SKM-1 treated with dmso at 0.1 percent for 144 hours (cell line): Measurements from ENCODE around the gene CCAR1.
"Not testable (repeated sequence)": the region's sequence is repeated elsewhere in the genome, so short reads cannot be mapped to it uniquely, and the experiment has no call there.

Source experiments
- DNase-seq: peaks from one replicate; lab custom pipeline; 2025; ENCODE audit not compliant: unreplicated experiment; lab: John Stamatoyannopoulos, UW

Gene CCAR1

GRCh38 chr10:68759223-68759863 is 38.3 kb downstream of the CCAR1 start:
- no peak for DNase-seq

- DNase-seq: no peak
These were observed 38.9 kb downstream of the CCAR1 start for GRCh38 chr10:68759967-68760366.

- not testable (repeated sequence) for DNase-seq
These were observed 46.4 kb downstream of the CCAR1 start for GRCh38 chr10:68767407-68767806.

GRCh38 chr10:68781613-68782574 is 60.9 kb downstream of the CCAR1 start:
- no peak for DNase-seq

GRCh38 chr10:68784476-68784875 is 63.4 kb downstream of the CCAR1 start:
- DNase-seq: no peak

GRCh38 chr10:68787813-68788212 is 66.8 kb downstream of the CCAR1 start:
- no peak for DNase-seq

- DNase-seq: no peak
These were observed 69.4 kb downstream of the CCAR1 start for GRCh38 chr10:68790476-68790875.

- no peak for DNase-seq
These were observed 71.1 kb downstream of the CCAR1 start for GRCh38 chr10:68792115-68792514.

GRCh38 chr10:68795886-68796532 is 75.0 kb downstream of the CCAR1 start:
- DNase-seq: no peak

- DNase-seq: no peak
These were observed 75.6 kb downstream of the CCAR1 start for GRCh38 chr10:68796605-68797004.

- DNase-seq: no peak
These were observed 79.2 kb downstream of the CCAR1 start for GRCh38 chr10:68800211-68800610.

GRCh38 chr10:68804692-68805091 is 83.7 kb downstream of the CCAR1 start:
- DNase-seq: no peak

GRCh38 chr10:68810830-68811229 is 89.8 kb downstream of the CCAR1 start:
- DNase-seq: not testable (repeated sequence)

GRCh38 chr10:68811314-68812009 is 90.4 kb downstream of the CCAR1 start:
- no peak for DNase-seq

GRCh38 chr10:68812420-68812819 is 91.4 kb downstream of the CCAR1 start:
- DNase-seq: no peak

GRCh38 chr10:68813559-68813958 is 92.5 kb downstream of the CCAR1 start:
- no peak for DNase-seq

GRCh38 chr10:68816796-68817412 is 95.9 kb downstream of the CCAR1 start:
- DNase-seq: no peak

- DNase-seq: not testable (repeated sequence)
These were observed 99.3 kb downstream of the CCAR1 start for GRCh38 chr10:68820359-68820758.

GRCh38 chr10:68822626-68823025 is 101.6 kb downstream of the CCAR1 start:
- not testable (repeated sequence) for DNase-seq

GRCh38 chr10:68826764-68827591 is 105.9 kb downstream of the CCAR1 start, which contains the start of gene STOX1:
Gene STOX1, plus strand, starts transcription at chr10:68827531. Its CDS starts 93 bp downstream, at chr10:68827624.
- peak; percentile 63 for DNase-seq
